C4-2B (cell line): ENCODE data around the gene CDK6.

ENCODE experiments used
- ZFX ChIP-seq: fragments of 450-650 bp; IDR thresholded peaks from 2 replicates; pipeline ENCODE4 v1.6.1; 2017
- TF ChIP-seq, protein P1 (sequence below): fragments of 450-650 bp; conservative IDR thresholded peaks from 2 replicates; pipeline ENCODE4 v1.5.1; 2017; ENCODE audit warnings: mild to moderate bottlenecking

DNA sequence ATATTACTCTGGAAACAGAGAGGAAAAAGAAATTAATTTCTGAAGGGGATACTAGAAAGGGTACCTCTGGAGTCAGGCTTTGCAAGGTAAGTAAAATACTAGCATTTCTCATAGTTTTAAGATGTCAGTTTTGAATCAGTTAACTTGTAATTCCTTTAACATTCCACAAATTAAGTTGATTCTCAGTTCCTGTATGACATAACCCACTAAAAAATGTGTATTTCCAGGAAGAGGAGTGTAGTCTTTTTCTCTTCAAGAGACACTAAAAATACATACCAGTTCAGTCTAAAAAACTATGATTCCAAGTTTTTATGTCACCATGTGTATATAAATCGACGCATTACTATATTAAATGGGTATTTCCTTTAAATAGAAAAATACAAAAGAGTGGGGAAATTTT, 113.2 kb downstream of the CDK6 start:
- TF ChIP-seq, protein P1, sequence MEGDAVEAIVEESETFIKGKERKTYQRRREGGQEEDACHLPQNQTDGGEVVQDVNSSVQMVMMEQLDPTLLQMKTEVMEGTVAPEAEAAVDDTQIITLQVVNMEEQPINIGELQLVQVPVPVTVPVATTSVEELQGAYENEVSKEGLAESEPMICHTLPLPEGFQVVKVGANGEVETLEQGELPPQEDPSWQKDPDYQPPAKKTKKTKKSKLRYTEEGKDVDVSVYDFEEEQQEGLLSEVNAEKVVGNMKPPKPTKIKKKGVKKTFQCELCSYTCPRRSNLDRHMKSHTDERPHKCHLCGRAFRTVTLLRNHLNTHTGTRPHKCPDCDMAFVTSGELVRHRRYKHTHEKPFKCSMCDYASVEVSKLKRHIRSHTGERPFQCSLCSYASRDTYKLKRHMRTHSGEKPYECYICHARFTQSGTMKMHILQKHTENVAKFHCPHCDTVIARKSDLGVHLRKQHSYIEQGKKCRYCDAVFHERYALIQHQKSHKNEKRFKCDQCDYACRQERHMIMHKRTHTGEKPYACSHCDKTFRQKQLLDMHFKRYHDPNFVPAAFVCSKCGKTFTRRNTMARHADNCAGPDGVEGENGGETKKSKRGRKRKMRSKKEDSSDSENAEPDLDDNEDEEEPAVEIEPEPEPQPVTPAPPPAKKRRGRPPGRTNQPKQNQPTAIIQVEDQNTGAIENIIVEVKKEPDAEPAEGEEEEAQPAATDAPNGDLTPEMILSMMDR, result no peak
- no peak for TF ChIP-seq ZFX
